Body of pancreas (tissue), 4 donors: ENCODE data around the gene RHBDD3.

Experiments
- POLR2A ChIP-seq, 3 donors: fragments of 450-650 bp; IDR thresholded peaks; one replicate each; pipeline ENCODE4 v1.6.1; 2016; ENCODE audit warnings: antibody characterized with exemption in 3 of 3, mild to moderate bottlenecking in 2 of 3
- TF ChIP-seq, protein P1 (sequence below), 7 experiments: fragments of 450-650 bp in 4 of 7; fragments of 200-600 bp in 3 of 7; sonication (generic) in 3 of 7; IDR thresholded peaks; one replicate each; pipeline ENCODE4 v1.5.1; 2016 to 2019; ENCODE audit warnings: antibody characterized with exemption in 7 of 7

DNA sequence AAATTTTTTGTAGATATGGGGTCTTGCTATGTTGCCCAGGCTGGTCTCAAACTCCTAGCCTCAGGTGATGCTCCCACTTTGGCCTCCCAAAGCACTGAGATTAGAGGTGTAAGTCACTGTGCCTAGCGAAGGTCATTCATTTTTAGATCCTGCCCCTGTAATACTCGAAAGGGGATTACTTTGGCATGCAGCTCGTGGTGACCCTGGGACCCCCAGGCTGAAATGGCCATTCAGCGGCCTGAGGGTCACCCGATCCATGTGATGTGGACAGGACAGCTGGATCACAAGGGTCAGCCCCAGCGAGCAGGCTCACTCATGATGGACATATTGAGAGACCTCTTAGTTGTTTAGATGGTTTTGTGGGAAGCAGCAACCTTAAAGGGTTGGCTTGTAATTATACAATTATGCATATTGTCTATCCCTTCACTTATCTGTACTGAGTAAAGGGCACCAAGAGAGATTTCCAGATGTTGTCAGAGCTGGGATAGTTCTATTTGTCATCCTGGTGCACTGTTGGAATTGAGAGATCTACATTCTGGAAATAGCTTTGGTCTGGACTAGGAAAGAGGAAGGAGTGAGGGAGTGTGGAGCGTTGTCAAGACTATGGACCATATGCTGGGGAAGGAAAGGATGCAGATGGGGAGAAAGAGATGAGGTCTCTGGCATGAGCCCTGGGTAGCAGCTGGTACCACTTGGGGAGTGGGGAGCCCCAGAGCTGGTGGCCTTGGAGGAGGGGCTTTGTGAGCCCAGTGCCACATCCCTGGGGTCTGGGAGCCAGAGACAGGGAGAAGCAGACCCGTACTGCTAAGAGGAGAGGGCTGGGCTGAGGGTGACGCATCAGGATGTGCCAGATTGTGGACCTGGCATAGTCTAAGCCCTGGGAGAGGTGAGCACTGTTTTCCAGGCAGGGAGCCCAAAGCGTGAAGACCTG lies 15.5 kb downstream of the RHBDD3 start:
- TF ChIP-seq, protein P1, sequence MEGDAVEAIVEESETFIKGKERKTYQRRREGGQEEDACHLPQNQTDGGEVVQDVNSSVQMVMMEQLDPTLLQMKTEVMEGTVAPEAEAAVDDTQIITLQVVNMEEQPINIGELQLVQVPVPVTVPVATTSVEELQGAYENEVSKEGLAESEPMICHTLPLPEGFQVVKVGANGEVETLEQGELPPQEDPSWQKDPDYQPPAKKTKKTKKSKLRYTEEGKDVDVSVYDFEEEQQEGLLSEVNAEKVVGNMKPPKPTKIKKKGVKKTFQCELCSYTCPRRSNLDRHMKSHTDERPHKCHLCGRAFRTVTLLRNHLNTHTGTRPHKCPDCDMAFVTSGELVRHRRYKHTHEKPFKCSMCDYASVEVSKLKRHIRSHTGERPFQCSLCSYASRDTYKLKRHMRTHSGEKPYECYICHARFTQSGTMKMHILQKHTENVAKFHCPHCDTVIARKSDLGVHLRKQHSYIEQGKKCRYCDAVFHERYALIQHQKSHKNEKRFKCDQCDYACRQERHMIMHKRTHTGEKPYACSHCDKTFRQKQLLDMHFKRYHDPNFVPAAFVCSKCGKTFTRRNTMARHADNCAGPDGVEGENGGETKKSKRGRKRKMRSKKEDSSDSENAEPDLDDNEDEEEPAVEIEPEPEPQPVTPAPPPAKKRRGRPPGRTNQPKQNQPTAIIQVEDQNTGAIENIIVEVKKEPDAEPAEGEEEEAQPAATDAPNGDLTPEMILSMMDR (IDR thresholded peaks at IDR 0.05) = no peak
- TF ChIP-seq POLR2A (IDR thresholded peaks at IDR 0.05) = no peak
